Stimulated activated effector memory CD8-positive, alpha-beta T cell treated with anti-CD3 and anti-CD28 coated beads, Interleukin-12 subunit alpha, Interleukin-12 subunit beta, amount 100 ng/mL, for 72 hours (primary cell): ENCODE measurements around the gene TNN.
A peak's percentile ranks its signal among the peaks of the same experiment; 100 is the strongest.
"Not testable (repeated sequence)": the region's sequence is repeated elsewhere in the genome, so short reads cannot be mapped to it uniquely, and the experiment has no call there.

Source experiments
- ATAC-seq: fragments of 150-1000 bp; cut with Tn5 transposase; 2 replicates; pipeline ENCODE4 v1.10.0; 2021
- DNase-seq, 2 donors: peaks; one replicate each; pipeline ENCODE4 v3.0.0; 2021 to 2022; ENCODE audit warnings: low spot score in 2 of 2
- H3K27ac Mint-ChIP-seq: one replicate; pipeline ENCODE4 v1.8.0; 2022; ENCODE audit warnings: mild to moderate bottlenecking, mixed read lengths
- H3K36me3 Mint-ChIP-seq: one replicate; pipeline ENCODE4 v1.8.0; 2022; ENCODE audit warnings: mild to moderate bottlenecking, mixed read lengths
- H3K4me1 Mint-ChIP-seq: one replicate; pipeline ENCODE4 v1.8.0; 2022; ENCODE audit warnings: mixed read lengths
- H3K4me3 Mint-ChIP-seq: one replicate; pipeline ENCODE4 v1.8.0; 2022; ENCODE audit warnings: mild to moderate bottlenecking, mixed read lengths
- H3K9me3 Mint-ChIP-seq: one replicate; pipeline ENCODE4 v1.8.0; 2022; ENCODE audit warnings: mixed read lengths

Gene TNN

GRCh38 chr1:175067362-175068106, at the start of gene TNN:
Gene TNN (plus strand): TSS chr1:175067833. CDS start chr1:175077419, 9,586 bp downstream.
- Mint-ChIP-seq H3K4me1 (peaks cover 8% of the 10 kb centered on the region), H3K36me3 (no peaks in the 10 kb centered on the region)
- no peak for ATAC-seq

GRCh38 chr1:175019524-175019923, 48.1 kb upstream of the TNN start:
- H3K36me3 Mint-ChIP-seq: peaks cover 78% of the 10 kb centered on the region
- ATAC-seq (no peak), DNase-seq (no peak)
- H3K4me1 Mint-ChIP-seq: peaks cover 43% of the 10 kb centered on the region
- H3K4me3 Mint-ChIP-seq: no peak overlapping the region
- H3K9me3 Mint-ChIP-seq: peaks cover under 1% of the 10 kb centered on the region
- H3K27ac Mint-ChIP-seq: peak overlapping the region; percentile 41

More at GRCh38 chr1:175067362-175068106, at the start of gene TNN:
- no peak within 1 kb of the TSS for H3K27ac Mint-ChIP-seq
- no peak for DNase-seq
- H3K9me3 Mint-ChIP-seq: no peaks in the 10 kb centered on the region
- H3K4me3 Mint-ChIP-seq: no peak within 1 kb of the TSS

- H3K4me1 Mint-ChIP-seq: peaks cover 26% of the 10 kb centered on the region
- peaks cover 40% of the 10 kb centered on the region for H3K36me3 Mint-ChIP-seq
- peak within 1 kb of the TSS; percentile 95 for H3K27ac Mint-ChIP-seq
- H3K9me3 Mint-ChIP-seq: peaks cover 5% of the 10 kb centered on the region
- peak within 1 kb of the TSS; percentile 84 for H3K4me3 Mint-ChIP-seq
- peak; percentile 94 for ATAC-seq
- DNase-seq: peak; percentile 89 to 98
Measured at GRCh38 chr1:175023043-175023921, 44.4 kb upstream of the TNN start, which contains the start of gene MRPS14. Gene MRPS14 (minus strand): TSS chr1:175023425. CDS start chr1:175023408, 17 bp downstream.

GRCh38 chr1:175023922-175024242, 43.8 kb upstream of the TNN start:
- H3K4me3 Mint-ChIP-seq: peak overlapping the region; percentile 84
- DNase-seq, ATAC-seq, H3K9me3 Mint-ChIP-seq: not testable (repeated sequence)
- peaks cover 34% of the 10 kb centered on the region for H3K36me3 Mint-ChIP-seq
- H3K4me1 Mint-ChIP-seq: peaks cover 26% of the 10 kb centered on the region
- peak overlapping the region; percentile 95 for H3K27ac Mint-ChIP-seq

GRCh38 chr1:175024773-175025172, 42.9 kb upstream of the TNN start:
- Mint-ChIP-seq H3K36me3 (peaks cover 37% of the 10 kb centered on the region), H3K27ac (no peak overlapping the region), H3K9me3 (peaks cover 5% of the 10 kb centered on the region), H3K4me3 (peak overlapping the region; percentile 84), H3K4me1 (peaks cover 33% of the 10 kb centered on the region)
- DNase-seq (no peak), ATAC-seq (no peak)

- Mint-ChIP-seq H3K9me3 (no peaks in the 10 kb centered on the region), H3K27ac (no peak overlapping the region), H3K36me3 (peaks cover 9% of the 10 kb centered on the region), H3K4me3 (no peak overlapping the region), H3K4me1 (peaks cover 9% of the 10 kb centered on the region)
- DNase-seq: no peak
- ATAC-seq: no peak
Measured at GRCh38 chr1:175033953-175034352, 33.7 kb upstream of the TNN start.

- Mint-ChIP-seq H3K4me1 (peaks cover 1% of the 10 kb centered on the region), H3K9me3 (no peaks in the 10 kb centered on the region), H3K4me3 (no peak overlapping the region), H3K27ac (no peak overlapping the region), H3K36me3 (peaks cover 1% of the 10 kb centered on the region)
- ATAC-seq: no peak
- no peak for DNase-seq
Measured at GRCh38 chr1:175034775-175035174, 32.9 kb upstream of the TNN start.

GRCh38 chr1:175035865-175036264, 31.8 kb upstream of the TNN start:
- H3K9me3 Mint-ChIP-seq: no peaks in the 10 kb centered on the region
- no peak overlapping the region for H3K4me3 Mint-ChIP-seq
- no peak for DNase-seq
- no peaks in the 10 kb centered on the region for H3K36me3 Mint-ChIP-seq
- no peaks in the 10 kb centered on the region for H3K4me1 Mint-ChIP-seq
- no peak for ATAC-seq
- H3K27ac Mint-ChIP-seq: no peak overlapping the region

GRCh38 chr1:175036476-175036875, 31.2 kb upstream of the TNN start:
- Mint-ChIP-seq H3K4me3 (no peak overlapping the region), H3K9me3 (no peaks in the 10 kb centered on the region), H3K36me3 (no peaks in the 10 kb centered on the region), H3K4me1 (no peaks in the 10 kb centered on the region), H3K27ac (no peak overlapping the region)
- ATAC-seq: no peak
- DNase-seq: no peak

- Mint-ChIP-seq H3K4me3 (no peak overlapping the region), H3K36me3 (no peaks in the 10 kb centered on the region), H3K4me1 (no peaks in the 10 kb centered on the region), H3K9me3 (no peaks in the 10 kb centered on the region), H3K27ac (no peak overlapping the region)
- no peak for ATAC-seq
- no peak for DNase-seq
Measured at GRCh38 chr1:175037416-175037815, 30.2 kb upstream of the TNN start.

GRCh38 chr1:175040324-175040879, 27.2 kb upstream of the TNN start:
- DNase-seq (no peak), ATAC-seq (no peak)
- H3K4me3 Mint-ChIP-seq: no peak overlapping the region
- no peaks in the 10 kb centered on the region for H3K36me3 Mint-ChIP-seq
- no peaks in the 10 kb centered on the region for H3K4me1 Mint-ChIP-seq
- H3K27ac Mint-ChIP-seq: no peak overlapping the region
- no peaks in the 10 kb centered on the region for H3K9me3 Mint-ChIP-seq

GRCh38 chr1:175042650-175043049, 25.0 kb upstream of the TNN start:
- H3K9me3 Mint-ChIP-seq: no peaks in the 10 kb centered on the region
- H3K36me3 Mint-ChIP-seq: no peaks in the 10 kb centered on the region
- H3K27ac Mint-ChIP-seq: no peak overlapping the region
- no peak overlapping the region for H3K4me3 Mint-ChIP-seq
- DNase-seq (no peak), ATAC-seq (no peak)
- no peaks in the 10 kb centered on the region for H3K4me1 Mint-ChIP-seq

- no peaks in the 10 kb centered on the region for H3K4me1 Mint-ChIP-seq
- ATAC-seq (no peak), DNase-seq (no peak)
- H3K9me3 Mint-ChIP-seq: no peaks in the 10 kb centered on the region
- H3K36me3 Mint-ChIP-seq: no peaks in the 10 kb centered on the region
- H3K4me3 Mint-ChIP-seq: no peak overlapping the region
- H3K27ac Mint-ChIP-seq: no peak overlapping the region
Measured at GRCh38 chr1:175043824-175044223, 23.8 kb upstream of the TNN start.

GRCh38 chr1:175044591-175044990, 23.0 kb upstream of the TNN start:
- not testable (repeated sequence) for H3K9me3 Mint-ChIP-seq, H3K36me3 Mint-ChIP-seq, H3K4me3 Mint-ChIP-seq, ATAC-seq, H3K4me1 Mint-ChIP-seq, DNase-seq, H3K27ac Mint-ChIP-seq

- H3K4me1 Mint-ChIP-seq: no peaks in the 10 kb centered on the region
- H3K27ac Mint-ChIP-seq: no peak overlapping the region
Measured at GRCh38 chr1:175045097-175045496, 22.5 kb upstream of the TNN start.

More at GRCh38 chr1:175045097-175045496, 22.5 kb upstream of the TNN start:
- no peaks in the 10 kb centered on the region for H3K36me3 Mint-ChIP-seq
- H3K9me3 Mint-ChIP-seq: no peaks in the 10 kb centered on the region
- ATAC-seq: no peak
- H3K4me3 Mint-ChIP-seq: no peak overlapping the region
- DNase-seq: no peak
